Neutrophil (primary cell): ENCODE data around the gene NISCH.

Source experiments
- H3K27ac ChIP-seq: fragments of 200-600 bp; sonication (generic); 2 replicates; pipeline ENCODE4 v1.5.1; 2016; ENCODE audit warnings: mild to moderate bottlenecking, moderate library complexity
- H3K27me3 ChIP-seq: fragments of 200-600 bp; sonication (generic); 2 replicates; pipeline ENCODE4 v1.6.0; 2016; ENCODE audit warnings: mild to moderate bottlenecking
- H3K36me3 ChIP-seq: fragments of 200-600 bp; sonication (generic); 2 replicates; pipeline ENCODE4 v1.5.1; 2017
- H3K4me1 ChIP-seq, 2 experiments: fragments of 200-600 bp in 1 of 2; sonication (generic) in 1 of 2; 1 replicate in 1 of 2; 2 replicates in 1 of 2; pipeline versions ENCODE4 v1.5.1 to v1.6.1; 2013 to 2016; ENCODE audit warnings: low read depth in 1 of 2, low read length in 1 of 2, mild to moderate bottlenecking in 1 of 2, moderate library complexity in 1 of 2; ENCODE audit not compliant: control insufficient read depth in 1 of 2, insufficient read depth in 1 of 2
- H3K4me3 ChIP-seq, 2 experiments: fragments of 200-600 bp in 1 of 2; sonication (generic) in 1 of 2; 1 replicate in 1 of 2; 2 replicates in 1 of 2; pipeline ENCODE4 v1.5.1; 2013 to 2016; ENCODE audit warnings: low read depth in 1 of 2, low read length in 1 of 2, mild to moderate bottlenecking in 1 of 2, moderate library complexity in 1 of 2
- H3K9me3 ChIP-seq: fragments of 200-600 bp; sonication (generic); 2 replicates; pipeline ENCODE4 v1.5.1; 2016
- TF ChIP-seq, protein P1 (sequence below): fragments of 200-600 bp; sonication (generic); IDR thresholded peaks from 2 replicates; pipeline ENCODE4 v1.5.1; 2016; ENCODE audit warnings: antibody characterized with exemption

NISCH gene

DNA sequence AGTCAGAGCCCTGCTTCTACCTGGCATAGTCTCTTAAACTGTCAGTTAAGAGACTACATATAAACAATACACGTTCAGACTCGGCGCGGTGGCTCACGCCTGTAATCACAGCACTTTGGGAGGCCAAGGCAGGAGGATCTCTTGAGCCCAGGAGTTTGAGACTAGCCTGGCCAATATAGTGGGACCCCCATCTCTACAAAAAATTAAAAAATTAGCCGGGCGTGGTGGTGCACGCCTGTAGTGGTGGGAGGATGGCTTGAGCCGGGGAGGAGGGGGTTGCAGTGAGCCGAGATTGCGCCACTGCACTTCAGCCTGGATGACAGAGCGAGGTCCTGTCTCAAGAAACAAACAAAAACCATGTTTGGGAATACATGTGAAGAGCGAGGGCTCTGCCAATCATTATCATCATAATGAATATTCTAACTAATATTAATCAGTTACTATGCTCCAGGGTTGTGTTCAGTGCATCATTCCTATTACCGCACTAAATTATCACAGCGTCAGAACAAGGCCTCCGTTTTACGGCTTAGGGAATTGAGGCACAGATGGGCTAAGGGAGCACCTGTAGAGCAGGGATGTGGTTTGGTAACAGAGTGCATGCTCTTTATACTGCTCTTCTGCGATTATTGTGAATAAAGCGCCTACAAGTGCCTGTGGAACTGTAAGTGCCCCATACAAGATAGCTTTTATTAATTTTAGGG is 80.2 kb downstream of the NISCH start:
- Histone ChIP-seq H3K4me3 (peak overlapping the region in 1 of 2 experiments; percentile 77), H3K27ac (peak overlapping the region; percentile 29), H3K36me3 (no peaks in the 10 kb centered on the region), H3K4me1 (peaks cover 30 to 48% of the 10 kb centered on the region in 2 experiments), H3K9me3 (no peaks in the 10 kb centered on the region), H3K27me3 (peaks cover 58% of the 10 kb centered on the region)
- TF ChIP-seq, protein P1, sequence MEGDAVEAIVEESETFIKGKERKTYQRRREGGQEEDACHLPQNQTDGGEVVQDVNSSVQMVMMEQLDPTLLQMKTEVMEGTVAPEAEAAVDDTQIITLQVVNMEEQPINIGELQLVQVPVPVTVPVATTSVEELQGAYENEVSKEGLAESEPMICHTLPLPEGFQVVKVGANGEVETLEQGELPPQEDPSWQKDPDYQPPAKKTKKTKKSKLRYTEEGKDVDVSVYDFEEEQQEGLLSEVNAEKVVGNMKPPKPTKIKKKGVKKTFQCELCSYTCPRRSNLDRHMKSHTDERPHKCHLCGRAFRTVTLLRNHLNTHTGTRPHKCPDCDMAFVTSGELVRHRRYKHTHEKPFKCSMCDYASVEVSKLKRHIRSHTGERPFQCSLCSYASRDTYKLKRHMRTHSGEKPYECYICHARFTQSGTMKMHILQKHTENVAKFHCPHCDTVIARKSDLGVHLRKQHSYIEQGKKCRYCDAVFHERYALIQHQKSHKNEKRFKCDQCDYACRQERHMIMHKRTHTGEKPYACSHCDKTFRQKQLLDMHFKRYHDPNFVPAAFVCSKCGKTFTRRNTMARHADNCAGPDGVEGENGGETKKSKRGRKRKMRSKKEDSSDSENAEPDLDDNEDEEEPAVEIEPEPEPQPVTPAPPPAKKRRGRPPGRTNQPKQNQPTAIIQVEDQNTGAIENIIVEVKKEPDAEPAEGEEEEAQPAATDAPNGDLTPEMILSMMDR = no peak

DNA sequence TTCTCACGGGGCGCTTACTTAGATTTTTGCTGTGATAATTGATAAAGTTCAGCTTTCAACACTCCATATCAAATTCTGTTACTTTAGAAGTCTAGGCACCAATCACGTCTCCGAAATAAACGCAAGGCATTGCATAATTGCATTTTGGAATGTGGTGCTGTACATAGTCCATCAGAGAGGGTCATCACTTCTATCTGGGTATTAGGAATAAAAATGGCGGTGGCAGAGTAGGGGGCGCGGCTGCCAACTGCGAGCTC is 80.6 kb downstream of the NISCH start:
- Histone ChIP-seq H3K36me3 (no peaks in the 10 kb centered on the region), H3K27me3 (peaks cover 54% of the 10 kb centered on the region), H3K4me1 (peaks cover 30 to 48% of the 10 kb centered on the region in 2 experiments), H3K9me3 (no peaks in the 10 kb centered on the region), H3K4me3 (peak overlapping the region; percentile 74 to 77), H3K27ac (peak overlapping the region; percentile 29)
- TF ChIP-seq, protein P1 = no peak

DNA sequence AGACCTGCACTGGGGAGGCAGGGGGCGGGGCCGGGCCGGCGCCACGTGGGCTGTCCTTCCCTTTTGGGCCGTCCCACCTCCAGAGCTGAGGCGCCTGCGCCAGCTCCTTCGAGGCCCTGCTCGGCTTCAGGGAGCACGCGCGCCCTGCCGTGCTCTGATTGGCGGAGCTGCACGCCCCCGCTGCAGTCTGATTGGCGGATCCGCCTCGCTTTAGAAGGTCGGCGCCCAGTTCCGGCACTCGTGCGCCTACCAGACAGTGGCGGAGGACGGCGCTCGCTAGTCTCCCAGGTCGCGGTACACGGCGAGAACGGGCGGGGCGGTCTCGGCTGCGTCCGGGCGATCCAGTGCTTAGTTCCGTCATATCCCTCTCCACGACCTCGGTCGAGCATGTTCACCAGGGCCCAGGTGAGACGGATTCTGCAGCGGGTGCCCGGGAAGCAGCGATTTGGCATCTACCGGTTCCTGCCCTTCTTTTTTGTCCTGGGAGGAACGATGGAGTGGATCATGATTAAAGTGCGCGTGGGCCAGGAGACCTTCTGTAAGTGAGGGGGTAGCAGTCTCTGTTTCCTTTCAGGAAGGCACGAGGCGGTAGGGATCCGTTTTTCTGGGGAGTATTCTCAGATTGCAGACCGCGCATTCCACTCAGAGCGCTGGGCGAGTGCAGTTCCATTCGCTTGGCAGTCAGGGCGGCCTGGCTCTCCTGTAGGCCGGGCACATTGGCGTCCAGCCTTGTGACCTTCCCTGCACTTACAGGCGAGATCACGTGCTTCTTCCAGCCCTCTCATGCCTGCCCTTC is 81.2 kb downstream of the NISCH start, which contains the start of gene UQCC5:
Gene UQCC5, plus strand, starts transcription at position 237 of the 796 bp plus-strand sequence. Its CDS starts 151 bp downstream, at position 388.
- no peaks in the 10 kb centered on the region for H3K9me3 ChIP-seq
- no peaks in the 10 kb centered on the region for H3K36me3 ChIP-seq
- H3K4me3 ChIP-seq = peak within 1 kb of the TSS; percentile 74 to 77
- peak within 1 kb of the TSS; percentile 29 for H3K27ac ChIP-seq
- peaks cover 30 to 48% of the 10 kb centered on the region in 2 experiments for H3K4me1 ChIP-seq
- peaks cover 48% of the 10 kb centered on the region for H3K27me3 ChIP-seq
- TF ChIP-seq, protein P1 = peak; percentile 46

DNA sequence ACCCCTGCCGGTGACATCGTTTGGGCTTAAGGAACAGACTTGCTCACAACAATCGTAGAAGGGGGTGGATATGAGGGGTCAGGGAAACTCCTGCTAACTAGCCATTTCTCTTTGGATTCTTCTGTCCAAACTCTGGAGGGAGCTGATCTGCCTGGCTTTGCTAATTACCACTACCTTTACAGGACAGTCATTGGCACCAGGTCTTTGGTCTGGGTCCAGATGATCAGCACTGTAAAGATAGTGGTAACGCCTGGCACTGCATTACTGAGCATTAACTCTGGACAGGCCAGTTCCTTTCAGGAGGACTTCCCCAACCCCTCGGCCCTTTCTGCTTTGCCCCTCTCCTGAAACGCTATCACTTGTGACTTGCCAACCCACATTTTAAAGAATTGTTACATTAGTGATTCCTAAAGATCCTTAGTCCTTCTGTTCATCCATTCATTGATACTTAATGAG is 81.8 kb downstream of the NISCH start:
- Histone ChIP-seq H3K36me3 (no peaks in the 10 kb centered on the region), H3K4me1 (peaks cover 30 to 48% of the 10 kb centered on the region in 2 experiments), H3K27me3 (peaks cover 42% of the 10 kb centered on the region), H3K4me3 (peak overlapping the region; percentile 74 to 77), H3K27ac (peak overlapping the region; percentile 29), H3K9me3 (no peaks in the 10 kb centered on the region)
- TF ChIP-seq, protein P1 = no peak

DNA sequence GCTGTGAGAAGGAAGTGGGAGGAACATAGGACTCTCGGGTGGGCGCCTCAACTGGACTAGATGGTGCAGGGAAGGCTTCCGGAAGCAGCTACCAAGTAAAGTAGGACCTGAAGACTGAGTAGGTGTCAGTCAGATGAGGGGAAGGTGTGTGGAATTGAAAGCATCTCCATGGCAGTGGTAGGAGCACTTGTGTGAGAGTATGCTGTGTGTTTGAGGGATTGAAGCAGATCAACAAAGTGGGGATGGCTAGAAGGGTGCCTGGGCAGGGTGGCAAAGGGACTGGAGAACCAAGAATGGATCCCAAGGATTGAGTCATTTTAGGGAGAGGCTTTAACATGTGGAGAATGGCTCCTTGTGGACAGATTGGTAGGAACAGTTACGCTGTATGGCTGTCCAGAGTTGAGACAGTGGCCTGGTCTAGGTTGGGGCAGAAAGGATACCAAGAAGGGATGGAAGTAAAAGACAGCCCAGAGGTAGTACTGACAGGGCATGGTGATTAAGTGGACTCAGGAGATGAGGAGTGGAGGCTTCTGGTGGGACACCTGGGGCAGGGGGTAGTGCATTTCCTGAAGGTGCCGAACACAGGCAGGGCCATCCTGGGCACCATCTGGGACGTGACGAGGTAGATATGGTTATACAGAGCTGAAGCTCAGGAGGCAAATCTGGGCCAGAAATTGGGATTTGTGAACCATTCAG is 82.5 kb downstream of the NISCH start:
- no peaks in the 10 kb centered on the region for H3K36me3 ChIP-seq
- H3K27ac ChIP-seq = no peak overlapping the region
- peak overlapping the region in 1 of 2 experiments; percentile 77 for H3K4me3 ChIP-seq
- no peaks in the 10 kb centered on the region for H3K9me3 ChIP-seq
- peaks cover 35% of the 10 kb centered on the region for H3K27me3 ChIP-seq
- H3K4me1 ChIP-seq = peaks cover 30 to 46% of the 10 kb centered on the region in 2 experiments
- TF ChIP-seq, protein P1 = no peak
